Gastroesophageal sphincter (tissue), 3 donors: Measurements from ENCODE around the gene ATP2B2.

Experiments
- POLR2AphosphoS5 ChIP-seq: sonication (generic); formaldehyde crosslinking; IDR thresholded peaks from one replicate; pipeline ENCODE4 v1.6.1; 2017; ENCODE audit warnings: antibody characterized with exemption
- TF ChIP-seq, protein P1 (sequence below), 4 experiments: fragments of 200-600 bp in 2 of 4; fragments of 450-650 bp in 2 of 4; sonication (generic) in 1 of 4; IDR thresholded peaks; one replicate each; pipeline ENCODE4 v1.5.1; 2017 to 2019; ENCODE audit warnings: antibody characterized with exemption in 4 of 4, mild to moderate bottlenecking in 2 of 4, moderate library complexity in 2 of 4

DNA sequence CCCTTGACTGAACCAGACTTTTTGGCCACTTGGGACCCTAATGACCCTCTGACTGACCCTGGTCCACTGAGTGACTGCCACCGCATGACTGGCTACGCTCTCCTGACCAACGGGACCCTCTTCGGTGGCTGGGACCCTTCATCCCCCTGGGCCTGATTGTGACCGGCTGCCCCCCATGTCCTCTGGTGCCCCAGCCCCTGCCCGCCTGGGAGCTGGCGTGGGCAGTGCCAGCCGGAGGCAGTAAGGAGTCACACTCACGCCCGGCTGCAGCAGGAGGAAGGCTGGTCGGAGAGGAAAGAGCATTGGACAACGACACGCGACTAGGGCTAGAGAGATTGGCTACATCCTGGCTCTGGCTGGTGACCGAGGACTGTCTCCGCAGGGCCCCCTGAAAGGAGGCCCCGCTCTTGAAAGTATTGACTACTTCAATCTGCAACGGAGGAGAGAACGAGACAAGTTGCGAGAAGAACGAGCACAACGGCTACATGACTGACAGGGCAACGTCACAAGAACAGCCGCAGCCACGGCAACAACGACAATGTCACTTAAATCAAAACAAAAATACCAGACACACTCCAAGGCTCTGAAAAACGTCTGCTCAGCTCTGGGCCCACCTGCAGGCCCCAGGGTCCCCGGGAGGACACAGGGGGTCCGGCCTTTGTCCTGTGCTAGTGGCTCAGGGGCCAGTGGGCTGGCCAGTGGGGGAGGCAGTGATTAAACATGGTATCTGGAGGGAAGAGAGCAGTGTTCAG is 169.3 kb downstream of the ATP2B2 start:
- TF ChIP-seq POLR2AphosphoS5: no peak
- TF ChIP-seq, protein P1, sequence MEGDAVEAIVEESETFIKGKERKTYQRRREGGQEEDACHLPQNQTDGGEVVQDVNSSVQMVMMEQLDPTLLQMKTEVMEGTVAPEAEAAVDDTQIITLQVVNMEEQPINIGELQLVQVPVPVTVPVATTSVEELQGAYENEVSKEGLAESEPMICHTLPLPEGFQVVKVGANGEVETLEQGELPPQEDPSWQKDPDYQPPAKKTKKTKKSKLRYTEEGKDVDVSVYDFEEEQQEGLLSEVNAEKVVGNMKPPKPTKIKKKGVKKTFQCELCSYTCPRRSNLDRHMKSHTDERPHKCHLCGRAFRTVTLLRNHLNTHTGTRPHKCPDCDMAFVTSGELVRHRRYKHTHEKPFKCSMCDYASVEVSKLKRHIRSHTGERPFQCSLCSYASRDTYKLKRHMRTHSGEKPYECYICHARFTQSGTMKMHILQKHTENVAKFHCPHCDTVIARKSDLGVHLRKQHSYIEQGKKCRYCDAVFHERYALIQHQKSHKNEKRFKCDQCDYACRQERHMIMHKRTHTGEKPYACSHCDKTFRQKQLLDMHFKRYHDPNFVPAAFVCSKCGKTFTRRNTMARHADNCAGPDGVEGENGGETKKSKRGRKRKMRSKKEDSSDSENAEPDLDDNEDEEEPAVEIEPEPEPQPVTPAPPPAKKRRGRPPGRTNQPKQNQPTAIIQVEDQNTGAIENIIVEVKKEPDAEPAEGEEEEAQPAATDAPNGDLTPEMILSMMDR (IDR thresholded peaks at IDR 0.05): no peak
